ENCODE data around the gene NME7.

The NME7 gene

DNA sequence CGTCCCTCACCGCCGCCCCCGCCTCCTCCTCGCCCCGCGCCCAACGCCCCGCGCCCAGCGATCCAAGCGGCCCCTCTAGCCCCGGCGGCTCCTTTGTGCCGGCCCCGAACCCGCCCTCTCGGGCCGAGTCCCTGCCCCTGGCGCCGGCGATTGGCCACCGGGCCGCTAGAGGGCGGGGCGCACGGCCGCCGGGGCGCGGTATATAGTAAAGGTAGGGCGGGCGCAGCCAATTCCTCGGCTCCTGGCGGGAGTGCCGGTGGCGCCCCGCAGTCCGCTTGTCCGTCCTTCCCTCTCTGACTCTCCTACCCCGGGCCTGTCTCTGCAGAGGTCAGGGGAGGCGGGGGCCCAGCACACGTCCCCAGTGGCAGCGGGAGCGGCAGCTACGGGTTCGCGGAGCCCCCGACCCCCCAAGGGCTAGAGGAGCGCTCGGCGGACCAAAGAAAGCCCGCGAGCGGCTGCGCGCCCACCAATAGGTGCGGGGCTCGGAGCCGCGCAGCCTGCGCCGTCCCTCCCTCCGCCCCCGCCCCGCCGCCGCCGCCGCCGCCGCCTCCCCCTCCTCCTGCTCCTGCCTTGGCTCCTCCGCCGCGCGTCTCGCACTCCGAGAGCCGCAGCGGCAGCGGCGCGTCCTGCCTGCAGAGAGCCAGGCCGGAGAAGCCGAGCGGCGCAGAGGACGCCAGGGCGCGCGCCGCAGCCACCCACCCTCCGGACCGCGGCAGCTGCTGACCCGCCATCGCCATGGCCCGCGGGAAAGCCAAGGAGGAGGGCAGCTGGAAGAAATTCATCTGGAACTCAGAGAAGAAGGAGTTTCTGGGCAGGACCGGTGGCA, 261.3 kb downstream of the NME7 start, which contains the start of gene ATP1B1:
Gene ATP1B1 (plus strand): TSS at position 596 of the 826 bp plus-strand sequence. CDS start 140 bp downstream, at position 736.
- no peak for TF ChIP-seq JUND (IDR thresholded peaks at IDR 0.05; ENCODE audit: low read depth)
- peak; percentile 95 to 99 for DNase-seq (ENCODE audit: low read depth in 1 of 2, low spot score in 1 of 2)
- in situ Hi-C loops (cut with HindIII; ENCODE audit: low pct_unique_long_range_greater_than_20kb, low sequenced_read_pairs) = no loop called here

DNA sequence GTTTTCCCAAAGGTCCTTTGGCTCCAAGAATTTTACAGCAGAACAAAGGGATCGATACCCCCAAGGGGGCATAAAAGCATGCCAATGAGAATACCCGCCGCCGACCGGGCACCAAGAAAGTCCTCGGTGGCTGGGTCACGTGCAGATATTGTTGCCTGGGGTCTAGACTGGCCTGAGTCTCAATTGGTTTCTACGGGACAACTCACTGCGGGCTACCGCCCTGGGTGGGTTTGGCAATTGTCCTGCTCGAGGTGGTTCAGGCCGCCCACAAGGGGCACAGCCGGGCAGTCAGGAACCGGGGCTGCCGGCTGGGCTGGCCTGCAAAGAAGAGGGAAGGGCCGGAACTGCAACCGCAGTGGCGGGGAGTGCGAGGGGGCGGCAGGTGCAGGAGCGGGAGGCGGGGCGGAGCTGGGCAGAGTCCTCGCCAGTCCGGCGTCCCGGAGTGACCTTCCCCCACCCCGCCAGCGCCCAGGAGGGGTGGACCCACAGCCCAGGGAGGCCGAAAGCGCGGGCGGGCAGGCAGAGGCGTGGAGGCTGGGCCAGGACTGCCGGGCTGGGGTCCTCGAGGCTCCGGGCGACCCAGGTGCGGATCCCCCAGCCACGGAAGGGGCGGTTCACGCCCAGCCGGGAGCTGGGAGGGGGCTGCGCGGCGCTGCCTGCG, 262.0 kb downstream of the NME7 start:
- in situ Hi-C loops (cut with HindIII; ENCODE audit: low pct_unique_long_range_greater_than_20kb, low sequenced_read_pairs) = no loop called here
- no peak for TF ChIP-seq JUND (IDR thresholded peaks at IDR 0.05; ENCODE audit: low read depth)

DNA sequence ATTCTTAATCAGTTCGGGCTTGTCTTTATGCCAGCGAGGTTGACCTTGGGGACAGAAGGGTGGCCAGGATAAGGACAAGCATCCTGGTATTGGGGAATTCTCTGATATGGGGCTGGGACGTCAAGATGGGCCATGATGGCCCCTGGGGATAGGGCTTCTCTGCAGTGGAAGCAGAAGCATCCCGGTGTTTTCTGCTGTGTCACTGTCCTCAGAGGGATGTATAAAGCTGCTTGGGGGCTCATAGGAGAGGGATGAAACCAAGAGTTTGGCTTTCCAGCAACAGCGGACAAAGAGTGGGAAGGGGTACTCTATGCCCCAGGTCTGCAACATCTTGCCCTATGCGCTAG, 262.5 kb downstream of the NME7 start:
- in situ Hi-C loops (cut with HindIII; ENCODE audit: low pct_unique_long_range_greater_than_20kb, low sequenced_read_pairs) = no loop called here
- no peak for DNase-seq (ENCODE audit: low read depth in 1 of 2, low spot score in 1 of 2)

More for the DNA sequence above, 262.0 kb downstream of the NME7 start:
- DNase-seq (ENCODE audit: low read depth in 1 of 2, low spot score in 1 of 2) = peak; percentile 73 to 91

DNA sequence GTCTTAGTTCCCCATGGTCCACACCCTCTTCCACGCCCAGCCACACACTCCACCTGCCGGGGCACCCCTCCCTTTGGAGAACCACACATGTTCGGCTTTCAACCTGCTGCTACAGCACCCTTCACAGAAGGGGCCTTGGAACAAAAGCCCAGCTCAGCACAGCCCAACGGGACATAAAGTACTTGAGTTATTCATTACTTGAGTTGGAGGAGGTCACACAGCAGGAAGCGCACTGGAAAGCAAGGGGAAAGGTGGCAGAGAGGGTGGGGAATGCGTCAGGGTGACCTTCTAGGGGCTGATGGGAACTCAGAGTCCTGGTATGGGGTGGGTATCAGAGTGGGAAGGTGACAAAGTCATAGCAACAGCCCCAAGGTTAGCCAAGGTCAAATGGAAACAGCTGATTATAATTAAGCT, 264.1 kb downstream of the NME7 start:
- in situ Hi-C loops (cut with HindIII; ENCODE audit: low pct_unique_long_range_greater_than_20kb, low sequenced_read_pairs) = no loop called here
- DNase-seq (ENCODE audit: low read depth in 1 of 2, low spot score in 1 of 2) = no peak
- no peak for TF ChIP-seq JUND (IDR thresholded peaks at IDR 0.05; ENCODE audit: low read depth)

More for the DNA sequence above, 262.5 kb downstream of the NME7 start:
- TF ChIP-seq JUND (IDR thresholded peaks at IDR 0.05; ENCODE audit: low read depth) = no peak

DNA sequence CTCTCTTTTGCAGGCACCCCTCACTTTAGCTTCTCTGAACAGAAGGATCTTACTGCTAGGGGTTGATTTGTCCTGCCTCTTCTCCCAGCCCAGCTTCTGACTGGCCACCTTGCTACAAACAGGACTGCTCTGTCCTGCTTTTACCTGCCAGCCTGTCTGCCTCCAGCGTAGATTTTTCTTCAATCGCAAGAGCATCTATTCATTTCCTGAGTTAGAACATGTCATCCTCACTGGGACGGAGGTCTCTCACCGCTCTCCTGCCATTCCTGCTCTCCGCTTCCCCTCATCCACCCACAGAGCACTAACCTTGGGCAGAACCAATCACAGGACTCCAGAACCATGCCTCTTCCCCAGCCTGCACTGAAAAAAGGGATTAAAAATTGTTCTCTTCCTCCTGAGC, 264.6 kb downstream of the NME7 start:
- no peak for DNase-seq (ENCODE audit: low read depth in 1 of 2, low spot score in 1 of 2)
- in situ Hi-C loops (cut with HindIII; ENCODE audit: low pct_unique_long_range_greater_than_20kb, low sequenced_read_pairs) = no loop called here
- no peak for TF ChIP-seq JUND (IDR thresholded peaks at IDR 0.05; ENCODE audit: low read depth)

DNA sequence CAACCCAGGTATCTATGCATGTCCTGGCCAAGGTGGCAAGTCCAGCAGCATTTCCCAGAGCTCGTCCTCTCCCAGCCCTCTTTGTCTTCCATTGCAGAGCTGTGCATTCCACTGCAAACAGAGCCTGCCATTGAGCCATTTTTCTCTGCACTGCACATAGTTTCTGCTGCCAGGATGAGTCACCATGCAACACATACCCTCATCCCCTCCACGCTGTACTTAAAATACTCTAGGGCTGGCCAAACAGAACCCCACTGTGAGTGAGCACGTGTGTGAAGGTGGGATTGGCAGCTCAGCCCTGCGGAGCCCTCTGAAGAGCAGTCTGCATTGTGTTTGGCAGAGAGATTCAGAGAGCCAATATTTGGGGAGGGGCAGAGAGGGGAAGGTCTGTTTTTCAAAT, 265.0 kb downstream of the NME7 start:
- in situ Hi-C loops (cut with HindIII; ENCODE audit: low pct_unique_long_range_greater_than_20kb, low sequenced_read_pairs) = no loop called here
- no peak for TF ChIP-seq JUND (IDR thresholded peaks at IDR 0.05; ENCODE audit: low read depth)
- DNase-seq (ENCODE audit: low read depth in 1 of 2, low spot score in 1 of 2) = no peak

DNA sequence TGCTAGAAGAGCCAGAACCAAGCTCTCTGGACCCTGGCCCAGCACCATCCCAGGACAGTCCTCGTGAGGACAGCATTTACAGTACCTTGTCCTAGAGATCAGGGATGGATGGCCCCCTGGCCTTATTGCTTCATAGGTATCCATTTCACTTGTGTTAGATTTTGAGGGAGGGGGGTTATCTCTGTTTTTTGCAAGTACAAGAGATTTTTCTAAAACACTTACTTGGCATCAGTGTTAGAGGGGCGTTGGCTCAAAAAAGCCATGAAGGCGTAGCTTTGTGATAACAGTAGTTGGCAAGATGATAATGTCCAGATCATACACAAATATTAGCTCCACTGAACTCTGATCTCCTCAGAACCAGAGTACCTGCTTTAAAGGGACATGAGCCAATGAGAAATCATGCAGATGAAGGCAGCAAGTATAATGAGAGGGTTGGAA, 266.9 kb downstream of the NME7 start:
- in situ Hi-C loops (cut with HindIII; ENCODE audit: low pct_unique_long_range_greater_than_20kb, low sequenced_read_pairs) = no loop called here
- no peak for TF ChIP-seq JUND (IDR thresholded peaks at IDR 0.05; ENCODE audit: low read depth)
- no peak for DNase-seq (ENCODE audit: low read depth in 1 of 2, low spot score in 1 of 2)

DNA sequence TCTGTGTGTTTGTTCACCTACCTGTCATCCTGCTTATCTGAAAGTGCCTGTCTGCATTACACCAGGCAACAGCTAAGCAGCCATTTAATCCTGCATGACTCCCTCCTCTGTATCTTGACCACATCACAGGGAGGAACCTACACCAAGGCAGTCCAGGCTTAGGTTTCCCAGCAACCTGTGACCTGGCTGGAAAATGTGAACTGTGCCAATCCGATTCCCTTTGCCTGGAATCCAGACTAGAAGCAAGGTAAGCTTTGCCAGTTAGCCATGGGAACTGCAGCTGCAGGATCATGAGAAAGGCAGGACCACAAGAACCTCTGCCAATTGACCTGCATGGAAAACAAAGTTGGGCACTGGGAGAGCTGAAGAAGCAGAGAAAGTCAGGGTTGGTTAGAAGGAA, 267.4 kb downstream of the NME7 start:
- no peak for DNase-seq (ENCODE audit: low read depth in 1 of 2, low spot score in 1 of 2)
- no peak for TF ChIP-seq JUND (IDR thresholded peaks at IDR 0.05; ENCODE audit: low read depth)
- in situ Hi-C loops (cut with HindIII; ENCODE audit: low pct_unique_long_range_greater_than_20kb, low sequenced_read_pairs) = no loop called here

DNA sequence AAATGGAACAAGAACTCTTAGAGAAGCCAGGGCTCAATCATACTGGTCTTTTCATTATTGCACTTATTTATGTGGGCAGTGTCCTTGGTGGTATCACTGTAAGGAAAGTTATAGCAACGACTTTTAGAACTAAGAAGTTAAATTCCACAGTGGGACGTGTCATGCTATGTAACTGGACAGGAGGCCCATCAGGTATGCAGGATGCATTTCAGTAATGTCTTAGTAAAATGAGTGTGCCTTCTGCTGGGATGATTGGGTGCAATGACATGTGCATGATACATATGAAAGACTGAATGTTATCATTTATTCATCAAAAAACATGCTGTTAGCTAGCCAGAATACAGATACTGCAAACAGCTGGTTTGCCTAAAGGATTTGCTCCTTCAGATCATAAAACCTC, 268.0 kb downstream of the NME7 start:
- TF ChIP-seq JUND (IDR thresholded peaks at IDR 0.05; ENCODE audit: low read depth) = no peak
- in situ Hi-C loops (cut with HindIII; ENCODE audit: low pct_unique_long_range_greater_than_20kb, low sequenced_read_pairs) = no loop called here
- no peak for DNase-seq (ENCODE audit: low read depth in 1 of 2, low spot score in 1 of 2)

DNA sequence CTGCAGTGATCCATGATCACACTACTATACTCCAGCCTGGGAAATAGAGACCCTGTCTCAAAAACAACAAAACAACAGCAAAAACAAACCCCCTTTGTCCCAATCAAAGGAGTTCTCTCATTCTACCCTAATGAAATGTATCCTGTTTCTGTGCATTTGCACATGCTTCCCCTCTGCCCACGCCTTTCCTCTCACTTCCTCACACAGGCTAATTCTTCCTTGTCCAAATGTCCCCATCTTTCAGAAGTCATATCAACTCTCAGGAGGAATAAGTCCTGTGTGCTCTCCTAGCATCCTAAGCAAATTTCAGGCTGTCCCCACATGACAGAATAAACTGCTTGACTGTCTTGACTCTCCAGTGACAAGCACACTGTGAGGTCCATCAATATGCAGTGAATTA, 269.2 kb downstream of the NME7 start:
- in situ Hi-C loops (cut with HindIII; ENCODE audit: low pct_unique_long_range_greater_than_20kb, low sequenced_read_pairs) = no loop called here
- DNase-seq (ENCODE audit: low read depth in 1 of 2, low spot score in 1 of 2) = no peak
- no peak for TF ChIP-seq JUND (IDR thresholded peaks at IDR 0.05; ENCODE audit: low read depth)

DNA sequence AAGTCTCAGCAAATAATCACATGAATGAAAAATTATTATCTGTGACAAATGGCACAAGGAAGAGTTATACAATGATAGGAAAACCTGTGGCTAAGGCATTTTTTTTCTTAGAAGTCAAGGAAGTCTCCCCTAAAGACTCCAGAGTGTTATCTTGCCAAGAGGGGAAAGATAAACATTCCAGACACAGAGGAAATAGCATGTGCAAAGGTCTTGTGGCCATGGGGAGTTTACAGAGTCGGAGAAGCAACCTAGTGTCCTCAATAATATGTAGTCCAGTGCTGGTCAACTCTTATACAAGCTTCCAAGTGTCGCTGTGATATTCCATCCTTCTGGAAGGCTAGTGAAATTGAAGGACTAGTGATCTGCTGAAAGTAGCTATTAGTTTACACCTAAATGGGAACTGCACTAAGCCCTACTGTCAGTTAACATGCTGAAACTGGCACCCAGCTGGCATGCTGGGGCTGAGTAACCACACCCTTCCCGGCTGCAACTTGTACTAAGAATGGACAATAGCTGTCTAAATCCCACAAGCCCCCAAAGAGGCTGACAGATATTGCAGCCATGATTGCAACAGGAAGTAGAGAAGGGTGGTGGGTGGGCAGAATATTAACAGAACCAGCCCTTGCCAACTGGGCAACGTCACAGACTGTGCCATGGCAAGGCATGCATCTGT, 272.6 kb downstream of the NME7 start:
- in situ Hi-C loops (cut with HindIII; ENCODE audit: low pct_unique_long_range_greater_than_20kb, low sequenced_read_pairs) = no loop called here
- no peak for DNase-seq (ENCODE audit: low read depth in 1 of 2, low spot score in 1 of 2)
- TF ChIP-seq JUND (IDR thresholded peaks at IDR 0.05; ENCODE audit: low read depth) = no peak

DNA sequence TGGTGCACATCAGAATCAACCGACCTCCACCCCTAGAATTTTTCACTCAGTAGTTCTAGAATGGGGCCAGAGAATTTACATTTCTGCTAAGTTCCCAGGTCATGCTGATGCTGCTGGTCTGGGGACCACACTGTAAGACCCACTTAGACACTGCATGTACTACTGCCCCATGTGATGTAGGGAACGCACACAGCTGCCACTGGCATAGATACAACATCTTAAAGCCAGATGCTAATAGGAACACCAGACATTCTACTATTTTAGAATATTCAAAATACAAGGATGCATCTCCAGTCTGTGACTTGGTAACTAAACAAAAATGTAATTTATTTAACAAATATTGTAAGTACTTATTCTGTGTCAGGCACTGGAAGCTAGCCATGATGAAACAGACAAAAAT, 275.2 kb downstream of the NME7 start:
- no peak for DNase-seq (ENCODE audit: low read depth in 1 of 2, low spot score in 1 of 2)
- no peak for TF ChIP-seq JUND (IDR thresholded peaks at IDR 0.05; ENCODE audit: low read depth)
- in situ Hi-C loops (cut with HindIII; ENCODE audit: low pct_unique_long_range_greater_than_20kb, low sequenced_read_pairs) = no loop called here

DNA sequence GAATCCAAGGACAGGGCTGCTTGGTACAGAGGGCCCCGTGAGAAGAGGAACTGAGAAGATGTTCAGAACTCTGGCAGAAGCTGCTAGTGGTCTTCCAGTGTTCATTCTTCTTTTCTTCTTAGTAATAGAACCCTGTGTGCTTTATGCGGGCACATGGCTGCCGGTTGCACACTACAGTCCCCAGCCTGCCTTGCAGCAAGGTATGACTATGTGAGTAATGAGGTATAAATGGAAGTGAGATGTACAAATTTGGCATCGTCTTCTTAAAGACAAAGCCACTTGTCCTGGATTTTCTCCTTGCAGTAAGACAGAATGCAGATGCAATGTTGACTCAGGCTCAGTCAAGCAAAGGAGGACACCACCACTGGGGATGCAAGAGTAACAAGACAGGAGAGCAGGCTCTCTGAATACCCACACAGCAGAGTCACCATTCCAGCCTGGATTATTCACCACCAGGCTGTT, 276.1 kb downstream of the NME7 start:
- no peak for DNase-seq (ENCODE audit: low read depth in 1 of 2, low spot score in 1 of 2)
- in situ Hi-C loops (cut with HindIII; ENCODE audit: low pct_unique_long_range_greater_than_20kb, low sequenced_read_pairs) = no loop called here
- TF ChIP-seq JUND (IDR thresholded peaks at IDR 0.05; ENCODE audit: low read depth) = no peak

Measured in T47D (cell line).